DND-41 (cell line): ENCODE results near the gene KRTAP10-9.

ENCODE experiments used
- CTCF ChIP-seq: IDR thresholded peaks from 2 replicates; pipeline ENCODE4 v1.5.1; 2012; ENCODE audit warnings: borderline replicate concordance, low read length, moderate library complexity, mild to moderate bottlenecking; ENCODE audit not compliant: poor library complexity, severe bottlenecking; ENCODE audit errors: extremely low read depth
- EZH2 ChIP-seq: IDR thresholded peaks from 3 replicates; pipeline ENCODE4 v1.6.1; 2012; ENCODE audit warnings: borderline replicate concordance, low read depth, mild to moderate bottlenecking, moderate library complexity, low read length, inconsistent platforms; ENCODE audit not compliant: severe bottlenecking

GRCh38 chr21:44650973-44651675, 24.2 kb downstream of the KRTAP10-9 start:
- no peak for TF ChIP-seq CTCF
- TF ChIP-seq EZH2 = no peak
